ENCODE measurements around the gene MEAF6.

Gene MEAF6

GRCh38 chr1:37453647-37454046 lies 60.9 kb downstream of the MEAF6 start:
- no peaks in the 10 kb centered on the region for H3K9me3 ChIP-seq
- TF ChIP-seq, protein P1, sequence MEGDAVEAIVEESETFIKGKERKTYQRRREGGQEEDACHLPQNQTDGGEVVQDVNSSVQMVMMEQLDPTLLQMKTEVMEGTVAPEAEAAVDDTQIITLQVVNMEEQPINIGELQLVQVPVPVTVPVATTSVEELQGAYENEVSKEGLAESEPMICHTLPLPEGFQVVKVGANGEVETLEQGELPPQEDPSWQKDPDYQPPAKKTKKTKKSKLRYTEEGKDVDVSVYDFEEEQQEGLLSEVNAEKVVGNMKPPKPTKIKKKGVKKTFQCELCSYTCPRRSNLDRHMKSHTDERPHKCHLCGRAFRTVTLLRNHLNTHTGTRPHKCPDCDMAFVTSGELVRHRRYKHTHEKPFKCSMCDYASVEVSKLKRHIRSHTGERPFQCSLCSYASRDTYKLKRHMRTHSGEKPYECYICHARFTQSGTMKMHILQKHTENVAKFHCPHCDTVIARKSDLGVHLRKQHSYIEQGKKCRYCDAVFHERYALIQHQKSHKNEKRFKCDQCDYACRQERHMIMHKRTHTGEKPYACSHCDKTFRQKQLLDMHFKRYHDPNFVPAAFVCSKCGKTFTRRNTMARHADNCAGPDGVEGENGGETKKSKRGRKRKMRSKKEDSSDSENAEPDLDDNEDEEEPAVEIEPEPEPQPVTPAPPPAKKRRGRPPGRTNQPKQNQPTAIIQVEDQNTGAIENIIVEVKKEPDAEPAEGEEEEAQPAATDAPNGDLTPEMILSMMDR (IDR thresholded peaks at IDR 0.05): no peak
- peaks cover 0 to 13% (median 4%) of the 10 kb centered on the region in 4 donors for H3K4me1 ChIP-seq
- intact Hi-C loops (cut with DNase I; ENCODE audit: low total_unique reads): loop anchor here (2.0 to 5.0 kb wide), 2 partner anchors 33 to 234 kb away; no protein-coding TSS in a partner anchor
- peaks cover 0 to 29% of the 10 kb centered on the region in 2 donors for H3K27me3 ChIP-seq
- H3K27ac ChIP-seq: no peak overlapping the region
- no peak overlapping the region for H3K4me3 ChIP-seq
- no peaks in the 10 kb centered on the region for H3K36me3 ChIP-seq
- no peak for DNase-seq

DNA sequence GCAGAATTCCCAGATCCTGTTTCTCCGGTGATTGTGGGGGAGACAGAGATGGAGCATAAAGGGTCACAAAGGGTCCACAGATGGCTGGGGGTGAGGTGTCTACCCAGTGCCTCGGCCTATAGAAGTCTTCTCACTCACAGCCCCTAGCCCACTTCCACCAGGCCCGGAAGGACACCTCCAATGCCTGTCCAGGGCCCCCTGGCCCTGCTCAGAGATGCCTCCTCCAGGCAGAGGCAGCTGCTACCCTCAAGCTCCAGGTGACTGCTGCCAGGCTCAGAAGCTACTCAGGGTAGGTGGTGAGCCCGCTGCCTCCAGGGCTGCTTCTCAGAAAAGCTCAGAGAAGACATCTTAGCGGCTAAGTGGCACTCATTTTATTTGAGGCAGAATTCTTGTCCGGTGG lies 62.1 kb downstream of the MEAF6 start:
- TF ChIP-seq, protein P1 (IDR thresholded peaks at IDR 0.05): no peak
- H3K4me3 ChIP-seq: no peak overlapping the region
- H3K36me3 ChIP-seq: no peaks in the 10 kb centered on the region
- intact Hi-C loops (cut with DNase I; ENCODE audit: low total_unique reads): loop anchor here (5.0 kb wide), 1 partner anchor 235 kb away; no protein-coding TSS in a partner anchor
- H3K27me3 ChIP-seq: peaks cover 0 to 41% of the 10 kb centered on the region in 2 donors
- H3K27ac ChIP-seq: no peak overlapping the region
- peaks cover 0 to 13% (median 4%) of the 10 kb centered on the region in 4 donors for H3K4me1 ChIP-seq
- H3K9me3 ChIP-seq: no peaks in the 10 kb centered on the region
- no peak for DNase-seq

- H3K27ac ChIP-seq: no peak overlapping the region
- no peak overlapping the region for H3K4me3 ChIP-seq
- H3K9me3 ChIP-seq: no peaks in the 10 kb centered on the region
- DNase-seq: no peak
- H3K4me1 ChIP-seq: peaks cover 0 to 9% (median 2%) of the 10 kb centered on the region in 4 donors
- intact Hi-C loops (cut with DNase I; ENCODE audit: low total_unique reads): loop anchor here (5.0 kb wide), 1 partner anchor 237 kb away; no protein-coding TSS in a partner anchor
- TF ChIP-seq, protein P1 (IDR thresholded peaks at IDR 0.05): no peak
- peaks cover 0 to 42% of the 10 kb centered on the region in 2 donors for H3K27me3 ChIP-seq
- no peaks in the 10 kb centered on the region for H3K36me3 ChIP-seq
Observed at GRCh38 chr1:37449936-37450335, 64.6 kb downstream of the MEAF6 start.

DNA sequence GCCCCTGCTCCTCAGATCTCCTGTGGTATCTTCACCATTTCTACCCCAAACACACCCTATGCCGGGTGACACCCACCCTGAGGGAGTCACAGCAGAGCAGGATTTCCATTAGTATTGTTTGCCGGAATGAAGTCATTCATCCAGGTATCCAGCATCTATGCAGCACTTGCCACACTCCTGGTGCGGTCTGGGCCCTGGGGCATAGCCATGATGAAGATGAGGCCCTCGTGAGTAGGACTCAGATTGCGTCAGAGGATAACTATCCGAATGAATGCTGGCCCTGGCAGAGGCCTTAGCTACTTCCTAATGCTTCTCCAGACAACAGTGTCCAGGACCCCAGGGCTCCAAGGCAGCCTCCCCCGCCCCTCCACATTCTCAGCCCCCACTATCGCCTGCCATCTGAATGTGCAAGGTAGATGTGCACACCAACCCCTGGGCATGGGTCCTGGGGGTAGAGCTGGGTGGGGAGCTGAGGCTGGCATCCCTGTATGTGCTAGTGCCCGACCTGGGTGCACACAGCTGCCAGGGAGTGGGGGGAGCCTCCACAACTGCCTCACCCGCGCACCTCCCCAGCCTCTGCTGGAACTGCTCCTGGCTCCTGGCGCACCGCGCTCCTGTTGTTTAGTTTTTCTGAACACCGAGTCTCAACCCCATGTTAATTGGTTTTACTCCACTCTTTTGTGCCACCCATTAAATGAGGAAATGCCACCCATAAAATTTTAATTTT lies 65.7 kb downstream of the MEAF6 start:
- H3K9me3 ChIP-seq: no peaks in the 10 kb centered on the region
- no peak overlapping the region for H3K4me3 ChIP-seq
- intact Hi-C loops (cut with DNase I; ENCODE audit: low total_unique reads): no loop called here
- peaks cover 0 to 42% of the 10 kb centered on the region in 2 donors for H3K27me3 ChIP-seq
- DNase-seq: no peak
- H3K4me1 ChIP-seq: peaks cover 0 to 5% (median 0%) of the 10 kb centered on the region in 4 donors
- TF ChIP-seq, protein P1 (IDR thresholded peaks at IDR 0.05): no peak
- H3K27ac ChIP-seq: no peak overlapping the region
- H3K36me3 ChIP-seq: no peaks in the 10 kb centered on the region

- Histone ChIP-seq H3K4me3 (no peak overlapping the region), H3K27ac (no peak overlapping the region), H3K4me1 (peaks cover 0 to 5% (median 0%) of the 10 kb centered on the region in 4 donors), H3K36me3 (no peaks in the 10 kb centered on the region), H3K9me3 (no peaks in the 10 kb centered on the region), H3K27me3 (peaks cover 0 to 42% of the 10 kb centered on the region in 2 donors)
- DNase-seq: no peak
- intact Hi-C loops (cut with DNase I; ENCODE audit: low total_unique reads): no loop called here
- TF ChIP-seq, protein P1 (IDR thresholded peaks at IDR 0.05): no peak
Observed at GRCh38 chr1:37448185-37448584, 66.4 kb downstream of the MEAF6 start.
